Uterus (tissue), 2 donors: ENCODE measurements around the gene CACNA1C.

Experiments
- POLR2A ChIP-seq, 2 donors: fragments of 450-650 bp; IDR thresholded peaks; one replicate each; pipeline ENCODE4 v1.6.1; 2016; ENCODE audit warnings: antibody characterized with exemption in 2 of 2, mild to moderate bottlenecking in 1 of 2, moderate library complexity in 1 of 2
- TF ChIP-seq, protein P1 (sequence below), 4 experiments: fragments of 200-600 bp in 2 of 4; fragments of 450-650 bp in 2 of 4; sonication (generic) in 2 of 4; IDR thresholded peaks; one replicate each; pipeline ENCODE4 v1.5.1; 2016 to 2019; ENCODE audit warnings: antibody characterized with exemption in 4 of 4, mild to moderate bottlenecking in 2 of 4, moderate library complexity in 1 of 4

DNA sequence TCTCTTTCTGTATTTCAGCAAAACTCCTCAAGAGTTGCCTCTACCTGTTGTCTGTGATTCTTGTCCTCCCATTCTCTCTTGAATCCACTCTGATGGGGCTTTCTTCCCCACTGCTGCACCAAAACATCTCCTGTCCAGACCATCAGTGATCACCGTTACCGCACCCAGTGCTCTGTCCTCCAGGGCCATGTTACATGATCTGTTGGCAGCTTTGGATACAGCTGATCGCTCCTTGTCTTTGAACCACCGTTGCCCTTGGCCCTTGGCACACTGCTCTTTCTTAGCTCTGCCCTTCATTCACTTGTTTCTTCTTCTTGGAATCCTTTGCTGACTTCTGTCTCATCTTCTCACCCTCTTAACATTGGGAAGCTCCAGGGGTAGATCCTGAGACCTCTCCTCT, 408.3 kb downstream of the CACNA1C start:
- no peak for TF ChIP-seq POLR2A (IDR thresholded peaks at IDR 0.05)
- TF ChIP-seq, protein P1, sequence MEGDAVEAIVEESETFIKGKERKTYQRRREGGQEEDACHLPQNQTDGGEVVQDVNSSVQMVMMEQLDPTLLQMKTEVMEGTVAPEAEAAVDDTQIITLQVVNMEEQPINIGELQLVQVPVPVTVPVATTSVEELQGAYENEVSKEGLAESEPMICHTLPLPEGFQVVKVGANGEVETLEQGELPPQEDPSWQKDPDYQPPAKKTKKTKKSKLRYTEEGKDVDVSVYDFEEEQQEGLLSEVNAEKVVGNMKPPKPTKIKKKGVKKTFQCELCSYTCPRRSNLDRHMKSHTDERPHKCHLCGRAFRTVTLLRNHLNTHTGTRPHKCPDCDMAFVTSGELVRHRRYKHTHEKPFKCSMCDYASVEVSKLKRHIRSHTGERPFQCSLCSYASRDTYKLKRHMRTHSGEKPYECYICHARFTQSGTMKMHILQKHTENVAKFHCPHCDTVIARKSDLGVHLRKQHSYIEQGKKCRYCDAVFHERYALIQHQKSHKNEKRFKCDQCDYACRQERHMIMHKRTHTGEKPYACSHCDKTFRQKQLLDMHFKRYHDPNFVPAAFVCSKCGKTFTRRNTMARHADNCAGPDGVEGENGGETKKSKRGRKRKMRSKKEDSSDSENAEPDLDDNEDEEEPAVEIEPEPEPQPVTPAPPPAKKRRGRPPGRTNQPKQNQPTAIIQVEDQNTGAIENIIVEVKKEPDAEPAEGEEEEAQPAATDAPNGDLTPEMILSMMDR (IDR thresholded peaks at IDR 0.05): no peak
